Measurements from ENCODE around the gene SMIM44.
"Not testable (repeated sequence)": the region's sequence is repeated elsewhere in the genome, so short reads cannot be mapped to it uniquely, and the experiment has no call there.

Gene SMIM44

GRCh38 chr19:3483226-3483628 lies at the start of gene SMIM44:
Gene SMIM44 (minus strand): TSS chr19:3483441. CDS start chr19:3483403, 38 bp downstream.
- no peak for DNase-seq (ENCODE audit: low read depth in 2 of 3, low spot score in 1 of 3)

GRCh38 chr19:3533033-3533432 lies 49.8 kb upstream of the SMIM44 start:
- DNase-seq (ENCODE audit: low read depth in 2 of 3, low spot score in 1 of 3): no peak

- no peak for DNase-seq (ENCODE audit: low read depth in 2 of 3, low spot score in 1 of 3)
Observed at GRCh38 chr19:3532154-3532786, 49.0 kb upstream of the SMIM44 start.

- DNase-seq (ENCODE audit: low read depth in 2 of 3, low spot score in 1 of 3): no peak
Observed at GRCh38 chr19:3531716-3532115, 48.5 kb upstream of the SMIM44 start.

GRCh38 chr19:3530389-3530788 lies 47.1 kb upstream of the SMIM44 start:
- DNase-seq (ENCODE audit: low read depth in 2 of 3, low spot score in 1 of 3): no peak

GRCh38 chr19:3529299-3529698 lies 46.1 kb upstream of the SMIM44 start:
- DNase-seq (ENCODE audit: low read depth in 2 of 3, low spot score in 1 of 3): not testable (repeated sequence)

- no peak for DNase-seq (ENCODE audit: low read depth in 2 of 3, low spot score in 1 of 3)
Observed at GRCh38 chr19:3528539-3529211, 45.4 kb upstream of the SMIM44 start.

- DNase-seq (ENCODE audit: low read depth in 2 of 3, low spot score in 1 of 3): no peak
Observed at GRCh38 chr19:3528080-3528479, 44.8 kb upstream of the SMIM44 start.

GRCh38 chr19:3527238-3527910 lies 44.1 kb upstream of the SMIM44 start:
- DNase-seq (ENCODE audit: low read depth in 2 of 3, low spot score in 1 of 3): no peak

GRCh38 chr19:3526507-3527237 lies 43.4 kb upstream of the SMIM44 start:
- no peak for DNase-seq (ENCODE audit: low read depth in 2 of 3, low spot score in 1 of 3)

- no peak for DNase-seq (ENCODE audit: low read depth in 2 of 3, low spot score in 1 of 3)
Observed at GRCh38 chr19:3524904-3525451, 41.7 kb upstream of the SMIM44 start.

- DNase-seq (ENCODE audit: low read depth in 2 of 3, low spot score in 1 of 3): no peak
Observed at GRCh38 chr19:3524078-3524842, 41.0 kb upstream of the SMIM44 start.

- DNase-seq (ENCODE audit: low read depth in 2 of 3, low spot score in 1 of 3): no peak
Observed at GRCh38 chr19:3523361-3524077, 40.3 kb upstream of the SMIM44 start.

GRCh38 chr19:3522421-3523360 lies 39.5 kb upstream of the SMIM44 start:
- DNase-seq (ENCODE audit: low read depth in 2 of 3, low spot score in 1 of 3): no peak

- DNase-seq (ENCODE audit: low read depth in 2 of 3, low spot score in 1 of 3): no peak
Observed at GRCh38 chr19:3521104-3521445, 37.8 kb upstream of the SMIM44 start.

- DNase-seq (ENCODE audit: low read depth in 2 of 3, low spot score in 1 of 3): no peak
Observed at GRCh38 chr19:3520166-3521103, 37.2 kb upstream of the SMIM44 start.

- DNase-seq (ENCODE audit: low read depth in 2 of 3, low spot score in 1 of 3): no peak
Observed at GRCh38 chr19:3519126-3519525, 35.9 kb upstream of the SMIM44 start.

- no peak for DNase-seq (ENCODE audit: low read depth in 2 of 3, low spot score in 1 of 3)
Observed at GRCh38 chr19:3518659-3519058, 35.4 kb upstream of the SMIM44 start.

All from stimulated activated CD4-positive, alpha-beta T cell treated with anti-CD3 and anti-CD28 coated beads, Interleukin-12 subunit alpha, Interleukin-12 subunit beta, amount 100 ng/mL, for 48 hours (primary cell).